HCT116 (cell line): ENCODE data around the gene M6PR. TPM values are rescaled to one million over a fixed set of nuclear protein-coding genes. Genes with fewer than 3 reads are reported as not detected.

Experiments used
- ATAC-seq: fragments of 200-7000 bp; cut with Tn5 transposase; 2 replicates; pipeline ENCODE4 v1.9.1; 2020; ENCODE audit warnings: mild to moderate bottlenecking, moderate library complexity
- BruUV-seq: library from RNA; stranded (reverse); fragments of 400-500 nt; replicated peaks from 2 replicates; lab custom pipeline; 2021; lab: Mats Ljungman, UMichigan
- CTCF ChIA-PET: fragments of 300-600 bp; sonication (Branson Sonifier 250); formaldehyde crosslinking; loops from one replicate; lab custom pipeline; 2021; ENCODE audit warnings: antibody characterized with exemption; lab: Charles Lee
- POLR2A ChIA-PET: fragments of 300-600, 350-600 bp; sonication (Branson Sonifier 250); formaldehyde crosslinking; loops from one replicate; lab custom pipeline; 2021; ENCODE audit warnings: antibody characterized with exemption; lab: Charles Lee
- RAD21 ChIA-PET, 2 experiments: fragments of 300-600 bp; sonication (Branson Sonifier 250); formaldehyde crosslinking; loops; one replicate each; lab custom pipeline; 2023; ENCODE audit warnings: low total read pairs in 2 of 2; ENCODE audit not compliant: uncharacterized antibody in 2 of 2, unreplicated experiment in 2 of 2, low non-redundant PET in 1 of 2; lab: Charles Lee
- DNase-seq: peaks from one replicate; pipeline ENCODE4 v3.0.0-alpha.2; 2010; ENCODE audit warnings: low read depth, low spot score
- H2AFZ ChIP-seq: fragments of 200-600 bp; shearing (Covaris generic), sonication (generic); 2 replicates; pipeline ENCODE4 v1.6.1; 2017; ENCODE audit warnings: low read depth, mixed run types, mixed read lengths, antibody characterized with exemption, low read length; ENCODE audit not compliant: poor library complexity, severe bottlenecking
- H3K27ac ChIP-seq: 2 replicates; pipeline ENCODE4 v1.5.1; 2012; ENCODE audit warnings: low read depth, low read length
- H3K27me3 ChIP-seq: fragments of 200-600 bp; sonication (generic); 2 replicates; pipeline ENCODE4 v1.6.1; 2016; ENCODE audit warnings: mixed run types, low read length, mixed read lengths; ENCODE audit not compliant: insufficient read depth
- H3K36me3 ChIP-seq, 2 experiments: fragments of 200-500 bp in 1 of 2; fragments of 200-600 bp in 1 of 2; sonication (Bioruptor generic) in 1 of 2; sonication (generic) in 1 of 2; 2 replicates each; pipeline versions ENCODE4 v1.5.1 to v1.6.1; 2014 to 2016; ENCODE audit warnings: low read length in 2 of 2, inconsistent platforms in 1 of 2, mixed read lengths in 1 of 2, mixed run types in 1 of 2; ENCODE audit not compliant: insufficient read depth in 2 of 2, control insufficient read depth in 1 of 2
- H3K4me1 ChIP-seq, 2 experiments: fragments of 200-600 bp in 1 of 2; sonication (generic) in 1 of 2; 2 replicates each; pipeline versions ENCODE4 v1.5.1 to v1.6.1; 2012 to 2017; ENCODE audit warnings: low read length in 2 of 2, inconsistent platforms in 1 of 2, mild to moderate bottlenecking in 1 of 2, mixed read lengths in 1 of 2, mixed run types in 1 of 2, moderate library complexity in 1 of 2; ENCODE audit not compliant: insufficient read depth in 2 of 2, control insufficient read depth in 1 of 2
- H3K4me2 ChIP-seq: fragments of 200-600 bp; sonication (generic); 2 replicates; pipeline ENCODE4 v1.6.1; 2017; ENCODE audit warnings: mixed run types, low read length, mixed read lengths
- H3K4me3 ChIP-seq, 2 experiments: fragments of 200-600 bp in 1 of 2; sonication (generic) in 1 of 2; replicated peaks in 1 of 2; 2 replicates each; pipeline ENCODE4 v1.5.1; 2011 to 2016; ENCODE audit warnings: low read length in 2 of 2, control low read depth in 1 of 2, low read depth in 1 of 2, mild to moderate bottlenecking in 1 of 2, mixed read lengths in 1 of 2, mixed run types in 1 of 2
- H3K79me2 ChIP-seq: fragments of 200-600 bp; sonication (generic); 2 replicates; pipeline ENCODE4 v1.6.1; 2017; ENCODE audit warnings: mild to moderate bottlenecking, mixed run types, low read length, moderate library complexity, mixed read lengths; ENCODE audit not compliant: insufficient read depth
- H3K9ac ChIP-seq: fragments of 200-600 bp; sonication (generic); 2 replicates; pipeline ENCODE4 v1.6.1; 2016; ENCODE audit warnings: low read length, mixed read lengths
- H3K9me2 ChIP-seq: fragments of 200-600 bp; sonication (generic), shearing (Covaris generic); 2 replicates; pipeline ENCODE4 v1.6.1; 2017; ENCODE audit warnings: mixed run types, mild to moderate bottlenecking, moderate library complexity; ENCODE audit not compliant: insufficient read depth
- H3K9me3 ChIP-seq, 2 experiments: fragments of 200-500 bp in 1 of 2; fragments of 200-600 bp in 1 of 2; sonication (Bioruptor generic) in 1 of 2; sonication (generic) in 1 of 2; 2 replicates each; pipeline ENCODE4 v1.6.1; 2014 to 2017; ENCODE audit warnings: low read length in 2 of 2, mixed read lengths in 2 of 2, inconsistent platforms in 1 of 2, low read depth in 1 of 2, mild to moderate bottlenecking in 1 of 2, mixed run types in 1 of 2, moderate library complexity in 1 of 2; ENCODE audit not compliant: control insufficient read depth in 1 of 2, insufficient read depth in 1 of 2
- H4K20me1 ChIP-seq: fragments of 200-600 bp; sonication (generic), shearing (Covaris generic); 2 replicates; pipeline ENCODE4 v1.6.1; 2017; ENCODE audit warnings: mixed run types, mild to moderate bottlenecking, moderate library complexity; ENCODE audit not compliant: insufficient read depth
- CEBPB ChIP-seq: IDR thresholded peaks from 2 replicates; pipeline ENCODE4 v1.6.1; 2012; ENCODE audit warnings: low read depth
- EGR1 ChIP-seq: IDR thresholded peaks from 2 replicates; pipeline ENCODE4 v1.6.1; 2012; ENCODE audit warnings: low read depth
- ELF1 ChIP-seq: IDR thresholded peaks from 2 replicates; pipeline ENCODE4 v1.6.1; 2012; ENCODE audit warnings: low read depth, borderline replicate concordance
- JUND ChIP-seq: IDR thresholded peaks from 2 replicates; pipeline ENCODE4 v1.6.1; 2012
- MAX ChIP-seq: IDR thresholded peaks from 2 replicates; pipeline ENCODE4 v1.6.1; 2012
- POLR2A ChIP-seq: IDR thresholded peaks from 2 replicates; pipeline ENCODE4 v1.7.0; 2011; ENCODE audit warnings: borderline replicate concordance; ENCODE audit not compliant: insufficient read depth, insufficient read length; ENCODE audit errors: extremely low read depth
- POLR2AphosphoS5 ChIP-seq: IDR thresholded peaks from 2 replicates; pipeline ENCODE4 v1.6.1; 2011; ENCODE audit warnings: mild to moderate bottlenecking, low read depth, low read length, moderate library complexity
- REST ChIP-seq: IDR thresholded peaks from 2 replicates; pipeline ENCODE4 v1.6.1; 2012; ENCODE audit warnings: low read depth
- SIN3A ChIP-seq: IDR thresholded peaks from 2 replicates; pipeline ENCODE4 v1.6.1; 2012; ENCODE audit warnings: low read depth
- ZFX ChIP-seq: fragments of 450-650 bp; IDR thresholded peaks from 2 replicates; pipeline ENCODE4 v1.6.1; 2017
- ZNF274 ChIP-seq: fragments of 200-500 bp; sonication (Bioruptor generic); IDR thresholded peaks from 2 replicates; pipeline ENCODE4 v1.6.1; 2014; ENCODE audit warnings: mild to moderate bottlenecking, low read depth, low read length, inconsistent platforms
- intact Hi-C: fragments of 100-400 bp; cut with micrococcal nuclease; formaldehyde crosslinking; loops from 2 replicates; pipeline ENCODE4 v1.10.0; 2022
- total RNA-seq: library from RNA; stranded (reverse); gene quantifications from one replicate; pipeline ENCODE4 v1.2.1, GENCODE V29; 2021; ENCODE audit not compliant: unreplicated experiment
- TF ChIP-seq, protein P1 (sequence below): IDR thresholded peaks from 2 replicates; pipeline ENCODE4 v1.6.1; 2011; ENCODE audit warnings: mild to moderate bottlenecking, low read length, moderate library complexity; ENCODE audit not compliant: insufficient replicate concordance; ENCODE audit errors: extremely low read depth
- TF ChIP-seq, protein P2 (sequence below), 3 experiments: fragments of 200-600 bp in 1 of 3; sonication (generic) in 1 of 3; IDR thresholded peaks in 2 of 3; conservative IDR thresholded peaks in 1 of 3; 2 replicates each; pipeline ENCODE4 v1.5.1; 2012 to 2017; ENCODE audit warnings: low read depth in 2 of 3, low read length in 2 of 3, antibody characterized with exemption in 1 of 3, borderline replicate concordance in 1 of 3, control low read depth in 1 of 3, mild to moderate bottlenecking in 1 of 3, mixed read lengths in 1 of 3, mixed run types in 1 of 3, moderate library complexity in 1 of 3; ENCODE audit not compliant: insufficient read depth in 1 of 3

The M6PR gene
- total RNA-seq, 1 experiment from 2014 or later, result 142 TPM

GRCh38 chr12:8899830-8900229 lies 49.6 kb downstream of the M6PR start:
- H2AFZ ChIP-seq, result no peak overlapping the region
- TF ChIP-seq REST, result no peak
- TF ChIP-seq MAX, result no peak
- no peak for TF ChIP-seq ZFX
- TF ChIP-seq SIN3A, result no peak
- TF ChIP-seq CEBPB, result no peak
- TF ChIP-seq, protein P1, sequence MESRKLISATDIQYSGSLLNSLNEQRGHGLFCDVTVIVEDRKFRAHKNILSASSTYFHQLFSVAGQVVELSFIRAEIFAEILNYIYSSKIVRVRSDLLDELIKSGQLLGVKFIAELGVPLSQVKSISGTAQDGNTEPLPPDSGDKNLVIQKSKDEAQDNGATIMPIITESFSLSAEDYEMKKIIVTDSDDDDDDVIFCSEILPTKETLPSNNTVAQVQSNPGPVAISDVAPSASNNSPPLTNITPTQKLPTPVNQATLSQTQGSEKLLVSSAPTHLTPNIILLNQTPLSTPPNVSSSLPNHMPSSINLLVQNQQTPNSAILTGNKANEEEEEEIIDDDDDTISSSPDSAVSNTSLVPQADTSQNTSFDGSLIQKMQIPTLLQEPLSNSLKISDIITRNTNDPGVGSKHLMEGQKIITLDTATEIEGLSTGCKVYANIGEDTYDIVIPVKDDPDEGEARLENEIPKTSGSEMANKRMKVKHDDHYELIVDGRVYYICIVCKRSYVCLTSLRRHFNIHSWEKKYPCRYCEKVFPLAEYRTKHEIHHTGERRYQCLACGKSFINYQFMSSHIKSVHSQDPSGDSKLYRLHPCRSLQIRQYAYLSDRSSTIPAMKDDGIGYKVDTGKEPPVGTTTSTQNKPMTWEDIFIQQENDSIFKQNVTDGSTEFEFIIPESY, result no peak
- TF ChIP-seq ZNF274, result no peak
- no peak for TF ChIP-seq POLR2A
- TF ChIP-seq ELF1, result no peak
- TF ChIP-seq POLR2AphosphoS5, result no peak
- TF ChIP-seq EGR1, result no peak
- TF ChIP-seq, protein P2, sequence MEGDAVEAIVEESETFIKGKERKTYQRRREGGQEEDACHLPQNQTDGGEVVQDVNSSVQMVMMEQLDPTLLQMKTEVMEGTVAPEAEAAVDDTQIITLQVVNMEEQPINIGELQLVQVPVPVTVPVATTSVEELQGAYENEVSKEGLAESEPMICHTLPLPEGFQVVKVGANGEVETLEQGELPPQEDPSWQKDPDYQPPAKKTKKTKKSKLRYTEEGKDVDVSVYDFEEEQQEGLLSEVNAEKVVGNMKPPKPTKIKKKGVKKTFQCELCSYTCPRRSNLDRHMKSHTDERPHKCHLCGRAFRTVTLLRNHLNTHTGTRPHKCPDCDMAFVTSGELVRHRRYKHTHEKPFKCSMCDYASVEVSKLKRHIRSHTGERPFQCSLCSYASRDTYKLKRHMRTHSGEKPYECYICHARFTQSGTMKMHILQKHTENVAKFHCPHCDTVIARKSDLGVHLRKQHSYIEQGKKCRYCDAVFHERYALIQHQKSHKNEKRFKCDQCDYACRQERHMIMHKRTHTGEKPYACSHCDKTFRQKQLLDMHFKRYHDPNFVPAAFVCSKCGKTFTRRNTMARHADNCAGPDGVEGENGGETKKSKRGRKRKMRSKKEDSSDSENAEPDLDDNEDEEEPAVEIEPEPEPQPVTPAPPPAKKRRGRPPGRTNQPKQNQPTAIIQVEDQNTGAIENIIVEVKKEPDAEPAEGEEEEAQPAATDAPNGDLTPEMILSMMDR (IDR thresholded peaks at IDR 0.05 in 2 of 3, conservative IDR thresholded peaks at IDR 0.05 in 1 of 3; ENCODE audit: borderline replicate concordance in 1 of 3, insufficient read depth in 1 of 3, low read depth in 2 of 3, low read length in 2 of 3), result no peak
- no peak for TF ChIP-seq JUND
- TF ChIP-seq, all 23 proteins: peak for 0
- ChIA-PET POLR2A (no interaction called here), RAD21 (no interaction called here), CTCF (interaction anchor here (0.9 kb wide), 1 partner anchor 9 kb away, joined by 3 read pairs; no protein-coding TSS in a partner anchor)
- 0 out of 2 replicates have a peak, but pooled peaks cover 3% of the 10 kb centered on the region for H3K27me3 ChIP-seq
- no peak overlapping the region for H3K4me2 ChIP-seq
- intact Hi-C loops, result no loop called here
- H3K79me2 ChIP-seq, result no peaks in the 10 kb centered on the region
- ATAC-seq (no peak), DNase-seq (no peak)
- H3K4me3 ChIP-seq, result no peak overlapping the region
- no TSS peak for BruUV-seq
- no peaks in the 10 kb centered on the region for H3K9me3 ChIP-seq
- no peak overlapping the region for H3K27ac ChIP-seq
- H3K9me2 ChIP-seq, result no peaks in the 10 kb centered on the region
- no peaks in the 10 kb centered on the region for H4K20me1 ChIP-seq
- H3K36me3 ChIP-seq, result no peaks in the 10 kb centered on the region
- no peaks in the 10 kb centered on the region for H3K4me1 ChIP-seq
- no peak overlapping the region for H3K9ac ChIP-seq
